Endothelial cell (in vitro differentiated cells): Measurements from ENCODE around the gene P2RY11. TPM values are rescaled to one million over a fixed set of nuclear protein-coding genes. Genes with fewer than 3 reads are reported as not detected.

Experiments
- DNase-seq: peaks from one replicate; pipeline ENCODE4 v3.0.0; 2021; ENCODE audit warnings: low spot score
- H3K27ac Mint-ChIP-seq: one replicate; pipeline ENCODE4 v1.8.0; 2021; ENCODE audit warnings: mixed read lengths, inconsistent platforms; ENCODE audit not compliant: unreplicated experiment
- H3K27me3 Mint-ChIP-seq: one replicate; pipeline ENCODE4 v1.8.0; 2021; ENCODE audit warnings: mild to moderate bottlenecking, moderate library complexity, mixed read lengths, inconsistent platforms; ENCODE audit not compliant: unreplicated experiment
- H3K36me3 Mint-ChIP-seq: one replicate; pipeline ENCODE4 v1.8.0; 2021; ENCODE audit warnings: mild to moderate bottlenecking, low read depth, mixed read lengths, inconsistent platforms; ENCODE audit not compliant: unreplicated experiment
- H3K4me1 Mint-ChIP-seq: one replicate; pipeline ENCODE4 v1.8.0; 2021; ENCODE audit warnings: mild to moderate bottlenecking, mixed read lengths, inconsistent platforms; ENCODE audit not compliant: unreplicated experiment
- H3K4me3 Mint-ChIP-seq: one replicate; pipeline ENCODE4 v1.8.0; 2021; ENCODE audit warnings: mild to moderate bottlenecking, mixed read lengths, inconsistent platforms; ENCODE audit not compliant: unreplicated experiment
- H3K9me3 Mint-ChIP-seq: one replicate; pipeline ENCODE4 v1.8.0; 2021; ENCODE audit warnings: mixed read lengths, inconsistent platforms; ENCODE audit not compliant: unreplicated experiment
- total RNA-seq: library from RNA; stranded (reverse); fragmentation: NEBNext Ultra II Directional; extraction: Animal tissue kit (Norgen Biotek cat#: 25700); gene quantifications from one replicate; pipeline ENCODE4 v1.2.1, GENCODE V29; 2021; ENCODE audit not compliant: unreplicated experiment
- TF ChIP-seq, protein P1 (sequence below): fragments of 200-600 bp; sonication (generic); IDR thresholded peaks from one replicate; pipeline ENCODE4 v1.5.0; 2021; ENCODE audit warnings: antibody characterized with exemption; ENCODE audit not compliant: unreplicated experiment

The P2RY11 gene
- total RNA-seq, 1 donor from 2014 or later, result 16.3 TPM

DNA sequence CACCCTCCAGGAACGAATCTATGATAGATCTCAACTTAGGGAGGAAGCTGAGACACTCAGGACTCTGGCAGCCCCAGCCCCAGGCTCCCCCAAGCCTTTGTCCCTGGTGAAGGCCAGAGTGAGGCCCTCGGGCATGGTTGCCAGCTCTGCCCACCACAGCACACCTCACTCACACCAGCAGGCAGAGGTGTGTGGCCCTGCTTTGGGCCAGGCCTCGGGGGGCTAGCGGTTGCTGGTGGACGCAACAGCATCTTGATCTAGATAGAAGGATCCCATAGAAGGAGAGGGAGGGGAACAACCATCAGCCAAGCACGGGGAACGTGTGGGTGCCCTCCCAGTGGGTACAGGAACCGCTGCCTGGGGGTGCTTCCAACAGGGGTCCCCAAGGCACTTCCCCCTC lies 46.6 kb downstream of the P2RY11 start:
- Mint-ChIP-seq H3K36me3 (peaks cover 47% of the 10 kb centered on the region), H3K4me1 (no peaks in the 10 kb centered on the region), H3K27me3 (peaks cover 10% of the 10 kb centered on the region), H3K4me3 (no peak overlapping the region), H3K9me3 (no peaks in the 10 kb centered on the region), H3K27ac (no peak overlapping the region)
- TF ChIP-seq, protein P1, sequence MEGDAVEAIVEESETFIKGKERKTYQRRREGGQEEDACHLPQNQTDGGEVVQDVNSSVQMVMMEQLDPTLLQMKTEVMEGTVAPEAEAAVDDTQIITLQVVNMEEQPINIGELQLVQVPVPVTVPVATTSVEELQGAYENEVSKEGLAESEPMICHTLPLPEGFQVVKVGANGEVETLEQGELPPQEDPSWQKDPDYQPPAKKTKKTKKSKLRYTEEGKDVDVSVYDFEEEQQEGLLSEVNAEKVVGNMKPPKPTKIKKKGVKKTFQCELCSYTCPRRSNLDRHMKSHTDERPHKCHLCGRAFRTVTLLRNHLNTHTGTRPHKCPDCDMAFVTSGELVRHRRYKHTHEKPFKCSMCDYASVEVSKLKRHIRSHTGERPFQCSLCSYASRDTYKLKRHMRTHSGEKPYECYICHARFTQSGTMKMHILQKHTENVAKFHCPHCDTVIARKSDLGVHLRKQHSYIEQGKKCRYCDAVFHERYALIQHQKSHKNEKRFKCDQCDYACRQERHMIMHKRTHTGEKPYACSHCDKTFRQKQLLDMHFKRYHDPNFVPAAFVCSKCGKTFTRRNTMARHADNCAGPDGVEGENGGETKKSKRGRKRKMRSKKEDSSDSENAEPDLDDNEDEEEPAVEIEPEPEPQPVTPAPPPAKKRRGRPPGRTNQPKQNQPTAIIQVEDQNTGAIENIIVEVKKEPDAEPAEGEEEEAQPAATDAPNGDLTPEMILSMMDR, result no peak
- no peak for DNase-seq

DNA sequence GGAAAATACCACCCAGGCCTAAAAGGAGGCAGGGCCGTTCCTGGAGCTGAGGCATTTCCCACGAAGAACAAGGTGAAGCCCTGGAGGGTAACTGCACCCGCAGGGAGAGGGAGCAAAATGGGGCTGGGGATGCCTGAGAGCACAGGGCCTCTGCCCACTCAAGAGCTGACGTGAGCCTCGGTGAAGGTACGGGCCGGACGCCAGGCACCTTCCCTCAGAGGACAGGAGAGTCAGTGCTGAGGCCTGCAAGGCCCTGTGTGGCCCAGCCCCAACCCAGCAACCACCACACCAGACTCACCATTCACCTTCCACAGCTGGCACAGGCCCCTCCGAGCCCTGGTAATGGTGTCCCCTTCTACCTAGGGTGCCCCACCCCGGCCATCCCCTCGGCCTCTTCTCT lies 47.0 kb downstream of the P2RY11 start:
- Mint-ChIP-seq H3K27ac (peak overlapping the region; percentile 72), H3K4me3 (no peak overlapping the region), H3K27me3 (peaks cover 10% of the 10 kb centered on the region), H3K4me1 (no peaks in the 10 kb centered on the region), H3K36me3 (peaks cover 50% of the 10 kb centered on the region), H3K9me3 (no peaks in the 10 kb centered on the region)
- TF ChIP-seq, protein P1, result no peak
- DNase-seq, result no peak

DNA sequence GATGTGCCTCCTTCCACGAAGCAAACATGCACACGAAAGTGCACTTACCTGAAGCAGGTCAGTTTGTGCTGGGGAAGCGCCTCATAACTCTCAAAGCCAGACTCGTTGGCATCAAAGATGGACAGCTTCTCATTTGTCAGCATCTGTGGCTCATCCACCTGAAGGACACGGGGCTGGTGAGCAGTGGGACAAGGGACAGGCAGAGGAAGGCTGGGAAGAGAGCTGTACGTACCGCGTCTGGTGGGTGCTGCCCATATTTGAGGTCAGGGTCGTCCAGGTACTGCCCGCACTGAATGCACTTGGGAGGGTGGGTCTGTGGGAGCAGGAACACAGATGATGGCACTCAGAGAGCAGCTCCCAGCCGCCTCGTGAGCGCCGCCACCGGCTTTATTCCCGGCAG lies 48.1 kb downstream of the P2RY11 start:
- Mint-ChIP-seq H3K9me3 (no peaks in the 10 kb centered on the region), H3K4me1 (no peaks in the 10 kb centered on the region), H3K27ac (no peak overlapping the region), H3K27me3 (peaks cover 10% of the 10 kb centered on the region), H3K36me3 (peaks cover 45% of the 10 kb centered on the region), H3K4me3 (peak overlapping the region; percentile 23)
- TF ChIP-seq, protein P1, result no peak
- DNase-seq, result no peak

DNA sequence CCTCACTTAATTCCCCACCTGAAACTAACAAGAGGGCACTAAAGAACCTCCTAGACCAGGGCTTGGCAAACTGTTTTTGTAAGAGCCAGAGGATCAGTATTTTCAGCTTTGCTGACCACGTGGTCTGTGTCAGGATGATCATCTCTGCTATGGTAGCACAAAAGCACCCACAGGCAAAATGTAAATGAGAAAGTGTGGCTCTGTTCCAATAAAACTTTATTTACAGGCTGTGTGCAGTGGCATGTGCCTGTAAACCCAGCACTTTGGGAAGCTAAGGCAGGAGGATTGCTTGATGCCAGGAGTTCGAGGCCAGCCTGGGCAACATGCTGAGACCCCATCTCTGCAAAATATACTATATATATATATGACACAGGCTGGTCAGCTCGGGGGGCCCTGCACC lies 52.0 kb downstream of the P2RY11 start:
- Mint-ChIP-seq H3K27ac (no peak overlapping the region), H3K9me3 (no peaks in the 10 kb centered on the region), H3K36me3 (peaks cover 34% of the 10 kb centered on the region), H3K4me3 (no peak overlapping the region), H3K4me1 (no peaks in the 10 kb centered on the region), H3K27me3 (peaks cover 5% of the 10 kb centered on the region)
- TF ChIP-seq, protein P1, result no peak
- DNase-seq, result no peak

Other genes with a start within 250 kb of the P2RY11 start
- gene OLFM2, start 175.2 kb upstream of the P2RY11 start, total RNA-seq, result 12.0 TPM
- gene COL5A3, start 101.2 kb upstream of the P2RY11 start, total RNA-seq, result 0.05 TPM
- gene RDH8, start 98.2 kb upstream of the P2RY11 start, total RNA-seq, result not detected
- 9.2 TPM for gene SHFL, start 25.4 kb upstream of the P2RY11 start, total RNA-seq
- 0.36 TPM for gene ANGPTL6, start 9.0 kb upstream of the P2RY11 start, total RNA-seq
- 39.6 TPM for gene PPAN, start 5.3 kb upstream of the P2RY11 start, total RNA-seq
- gene EIF3G, start 8.2 kb downstream of the P2RY11 start, total RNA-seq, result 286 TPM
- gene DNMT1, start 83.3 kb downstream of the P2RY11 start, total RNA-seq, result 119 TPM
- 9.3 TPM for gene S1PR2, start 119.6 kb downstream of the P2RY11 start, total RNA-seq
- 51.3 TPM for gene MRPL4, start 140.5 kb downstream of the P2RY11 start, total RNA-seq
- gene ICAM1, start 159.4 kb downstream of the P2RY11 start, total RNA-seq, result 7.2 TPM
- gene ICAM4, start 175.3 kb downstream of the P2RY11 start, total RNA-seq, result 0.36 TPM
- gene ICAM5, start 178.3 kb downstream of the P2RY11 start, total RNA-seq, result not detected
- 8.2 TPM for gene ZGLP1, start 198.1 kb downstream of the P2RY11 start, total RNA-seq
- 18.9 TPM for gene FDX2, start 204.3 kb downstream of the P2RY11 start, total RNA-seq
- 46.1 TPM for gene RAVER1, start 221.8 kb downstream of the P2RY11 start, total RNA-seq
- gene ICAM3, start 227.9 kb downstream of the P2RY11 start, total RNA-seq, result 24.9 TPM